Prostate gland (tissue), 2 donors: ENCODE measurements around the gene CRTC1.
A peak's percentile ranks its signal among the peaks of the same experiment; 100 is the strongest.

Experiments
- CTCF ChIP-seq, 4 experiments: fragments of 200-600 bp in 2 of 4; fragments of 450-650 bp in 2 of 4; sonication (generic) in 2 of 4; IDR thresholded peaks; 1 replicate in 3 of 4; 2 replicates in 1 of 4; pipeline ENCODE4 v1.5.1; 2016 to 2019; ENCODE audit warnings: antibody characterized with exemption in 4 of 4, mild to moderate bottlenecking in 2 of 4, moderate library complexity in 2 of 4
- POLR2A ChIP-seq: fragments of 450-650 bp; IDR thresholded peaks from one replicate; pipeline ENCODE4 v1.6.1; 2016; ENCODE audit warnings: antibody characterized with exemption, mild to moderate bottlenecking
- POLR2AphosphoS5 ChIP-seq: sonication (generic); formaldehyde crosslinking; IDR thresholded peaks from one replicate; pipeline ENCODE4 v1.6.1; 2017; ENCODE audit warnings: antibody characterized with exemption

- TF ChIP-seq CTCF (IDR thresholded peaks at IDR 0.05): no peak
- TF ChIP-seq POLR2A: peak; percentile 43
- no peak for TF ChIP-seq POLR2AphosphoS5
Observed at GRCh38 chr19:18683109-18683957, at the start of gene CRTC1.
